ENCODE data around the gene EXOSC3.

EXOSC3 gene

GRCh38 chr9:37732086-37732741 lies 52.6 kb downstream of the EXOSC3 start:
- DNase-seq (ENCODE audit: low read depth), result peak; percentile 44

- no peak for DNase-seq (ENCODE audit: low read depth)
Measured at GRCh38 chr9:37730839-37731238, 54.0 kb downstream of the EXOSC3 start.

- peak; percentile 54 for DNase-seq (ENCODE audit: low read depth)
Measured at GRCh38 chr9:37730256-37730655, 54.6 kb downstream of the EXOSC3 start.
